Sigmoid colon (tissue), 4 donors: ENCODE results near the gene TEX13C.

Source experiments
- CTCF ChIP-seq, 4 experiments: fragments of 450-650 bp in 3 of 4; fragments of 200-600 bp in 1 of 4; IDR thresholded peaks; one replicate each; pipeline ENCODE4 v1.5.1; 2016 to 2019; ENCODE audit warnings: antibody characterized with exemption in 4 of 4, mild to moderate bottlenecking in 3 of 4, moderate library complexity in 2 of 4
- EP300 ChIP-seq, 4 donors: sonication (generic); formaldehyde crosslinking; IDR thresholded peaks; one replicate each; pipeline ENCODE4 v1.6.1; 2017; ENCODE audit warnings: antibody characterized with exemption in 4 of 4
- POLR2A ChIP-seq, 2 donors: fragments of 450-650 bp; IDR thresholded peaks; one replicate each; pipeline ENCODE4 v1.6.1; 2016; ENCODE audit warnings: antibody characterized with exemption in 2 of 2, mild to moderate bottlenecking in 2 of 2, moderate library complexity in 2 of 2
- POLR2AphosphoS5 ChIP-seq, 4 donors: sonication (generic); formaldehyde crosslinking; IDR thresholded peaks; one replicate each; pipeline ENCODE4 v1.6.1; 2017; ENCODE audit warnings: antibody characterized with exemption in 4 of 4

GRCh38 chrX:125293850-125294780 lies 25.6 kb upstream of the TEX13C start:
- TF ChIP-seq CTCF (IDR thresholded peaks at IDR 0.05) (no peak), EP300 (IDR thresholded peaks at IDR 0.05) (no peak), POLR2A (IDR thresholded peaks at IDR 0.05) (no peak), POLR2AphosphoS5 (IDR thresholded peaks at IDR 0.05) (no peak)
